ENCODE results near the gene PPP4R2.
"Not testable (repeated sequence)": the region's sequence is repeated elsewhere in the genome, so short reads cannot be mapped to it uniquely, and the experiment has no call there.

Gene PPP4R2

DNA sequence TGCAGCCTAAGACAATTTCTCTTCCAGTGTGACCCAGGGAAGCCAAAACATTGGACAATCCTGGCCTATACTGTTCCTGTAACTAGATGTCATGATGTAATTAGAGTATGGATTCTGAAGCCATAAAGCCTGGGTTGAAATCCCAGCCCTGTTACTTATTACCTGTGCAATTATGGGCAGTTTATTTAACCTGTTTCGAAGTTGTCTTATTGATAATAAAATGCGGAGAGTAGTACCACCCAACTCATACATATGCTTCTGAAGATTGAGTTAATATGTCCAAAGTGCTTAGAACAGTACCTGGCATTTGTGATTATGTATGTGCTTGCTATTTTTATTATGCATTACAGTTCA, 30.1 kb downstream of the PPP4R2 start:
- no peak for DNase-seq

DNA sequence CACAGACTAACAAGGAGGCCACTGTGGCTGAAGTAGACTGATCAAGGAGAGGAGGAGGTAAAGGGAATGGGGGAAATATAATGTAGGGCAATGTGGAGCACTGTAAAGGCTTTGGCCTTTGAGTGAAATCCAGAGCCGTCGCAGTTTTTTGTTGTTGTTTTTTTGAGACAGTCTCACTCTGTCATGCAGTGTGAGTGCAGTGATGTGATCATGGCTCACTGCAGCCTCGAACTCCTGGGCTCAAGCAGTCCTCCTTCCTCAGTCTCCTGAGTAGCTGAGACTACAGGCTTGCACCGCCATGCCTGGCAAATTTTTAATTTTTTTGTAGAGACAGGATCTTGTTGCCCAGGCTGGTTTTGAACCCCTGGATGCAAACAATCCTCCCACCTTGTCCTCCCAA, 32.2 kb downstream of the PPP4R2 start:
- DNase-seq: no peak

- DNase-seq: peak; percentile 20
Measured at GRCh38 chr3:73029321-73029796, 32.7 kb downstream of the PPP4R2 start.

GRCh38 chr3:73030073-73030597, 33.5 kb downstream of the PPP4R2 start:
- no peak for DNase-seq

DNA sequence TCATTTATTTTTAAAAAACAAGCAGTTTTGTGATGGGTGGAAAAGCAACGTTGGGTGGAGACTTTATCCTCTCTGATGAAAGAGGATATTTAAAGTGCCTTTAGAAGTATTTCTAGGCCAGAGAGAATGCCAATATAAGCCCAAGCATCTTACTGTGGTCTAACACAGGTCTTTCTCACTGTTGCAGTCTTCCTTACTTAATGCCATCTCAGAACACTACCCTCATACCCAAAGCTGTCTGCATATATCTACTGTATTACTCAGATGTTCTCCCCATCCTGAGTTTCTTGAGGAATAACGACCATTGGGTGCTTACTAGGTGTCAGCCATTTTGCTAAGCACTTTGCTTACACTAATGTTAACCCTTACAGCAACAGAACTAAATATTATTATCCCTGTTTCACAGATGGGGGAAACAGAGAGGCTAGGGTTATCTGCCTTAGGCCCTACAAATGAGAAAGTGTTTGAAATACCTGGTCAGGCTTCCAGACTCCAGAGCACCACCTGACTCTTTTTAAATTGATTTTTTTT, 35.0 kb downstream of the PPP4R2 start:
- DNase-seq: no peak

GRCh38 chr3:73036694-73037591, 40.3 kb downstream of the PPP4R2 start:
- no peak for DNase-seq

- DNase-seq: no peak
Measured at GRCh38 chr3:73041537-73041936, 44.9 kb downstream of the PPP4R2 start.

GRCh38 chr3:73043414-73043813, 46.8 kb downstream of the PPP4R2 start:
- DNase-seq: no peak

- peak; percentile 5 for DNase-seq
Measured at GRCh38 chr3:73045391-73045790, 48.8 kb downstream of the PPP4R2 start.

DNA sequence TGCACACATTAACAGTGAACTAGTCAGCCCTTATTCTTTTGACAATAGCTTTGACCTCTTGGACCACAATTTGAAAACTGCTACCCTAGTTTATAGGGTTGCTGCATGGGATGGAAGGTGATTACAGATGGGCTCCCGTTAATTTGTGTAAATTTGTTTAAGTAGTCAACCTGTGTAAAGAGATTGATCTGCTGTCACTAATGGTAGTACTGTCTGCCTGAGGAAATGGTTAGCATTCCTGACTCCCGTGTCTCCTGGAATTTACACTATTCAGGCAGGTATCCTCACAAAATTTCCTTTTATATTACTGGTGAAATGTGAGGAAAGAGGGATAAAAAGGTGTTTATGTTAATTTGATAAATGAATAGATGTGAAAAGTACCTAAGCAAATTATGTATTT, 49.6 kb downstream of the PPP4R2 start:
- no peak for DNase-seq

DNA sequence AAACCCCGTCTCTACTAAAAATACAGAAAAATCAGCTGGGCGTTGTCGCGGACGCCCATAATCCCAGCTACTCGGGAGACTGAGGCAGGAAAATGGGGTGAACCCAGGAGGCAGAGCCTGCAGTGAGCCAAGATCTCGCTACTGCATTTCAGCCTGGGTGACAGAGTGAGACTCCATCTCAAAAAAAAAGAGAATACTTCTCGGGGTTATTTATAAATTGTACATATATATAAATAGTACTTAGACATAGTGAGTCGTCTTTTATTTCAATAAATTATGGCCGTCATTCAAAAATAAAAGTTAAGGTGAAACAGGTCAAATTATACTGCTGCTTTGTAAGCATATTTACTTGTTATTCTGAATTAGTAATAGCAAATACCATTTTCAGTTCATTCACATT, 52.7 kb downstream of the PPP4R2 start:
- no peak for DNase-seq

DNA sequence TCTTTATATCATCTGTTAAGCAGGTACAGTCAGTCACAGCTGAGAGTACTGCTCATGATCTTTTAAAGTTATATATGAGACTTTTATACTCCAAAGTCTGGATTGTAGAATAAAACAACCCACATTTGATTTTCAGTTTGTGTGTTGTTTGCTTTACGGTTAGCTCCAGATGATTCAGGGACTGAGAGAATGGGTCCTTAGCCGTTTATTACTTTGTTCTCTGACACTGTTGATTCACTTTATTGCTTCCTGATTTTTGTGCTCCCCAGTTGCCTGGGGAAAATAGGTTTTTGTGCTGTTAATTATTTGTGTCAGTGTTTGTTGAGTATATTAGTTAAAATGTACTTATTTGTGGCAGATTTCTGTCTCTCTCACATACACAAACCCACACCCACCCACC, 56.2 kb downstream of the PPP4R2 start:
- DNase-seq: no peak

- no peak for DNase-seq
Measured at GRCh38 chr3:73055583-73055982, 59.0 kb downstream of the PPP4R2 start.

DNA sequence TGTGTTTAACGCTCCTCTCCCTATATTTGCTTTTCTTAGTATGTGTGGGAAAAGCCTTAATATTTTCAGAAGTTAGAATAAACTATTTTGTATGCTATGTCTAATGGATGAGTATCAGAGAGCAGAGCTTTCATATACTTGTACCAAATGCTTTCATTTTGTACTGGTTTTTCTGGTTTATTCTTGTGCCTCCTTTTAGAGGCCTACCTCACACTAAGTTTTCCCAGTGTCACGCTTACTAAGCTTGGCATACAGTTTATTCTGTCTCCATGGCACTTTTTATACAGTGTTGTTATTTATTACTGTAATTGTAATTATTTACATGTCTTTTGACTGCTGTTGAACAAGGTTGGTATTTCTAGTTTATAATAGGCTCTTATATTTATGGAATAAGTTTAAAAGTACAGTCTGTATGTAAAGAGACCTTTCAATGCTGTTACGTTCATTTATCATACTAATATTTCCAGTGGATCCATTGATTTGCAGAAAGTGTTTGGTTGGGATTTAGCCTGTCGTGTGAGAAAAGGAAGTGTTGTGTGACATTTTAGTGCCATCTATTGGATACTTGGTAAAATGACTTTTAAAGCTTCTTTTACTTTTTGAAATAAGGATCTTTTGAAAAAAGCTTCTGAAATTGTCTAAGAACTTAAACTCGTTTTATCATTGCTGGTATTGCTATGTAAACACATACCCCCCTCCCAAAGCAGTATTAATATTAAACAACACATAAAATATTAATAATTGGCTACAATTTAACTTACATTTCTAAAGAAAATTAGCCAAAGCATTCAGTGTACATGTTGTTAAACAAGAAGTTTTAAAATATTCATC, 59.6 kb downstream of the PPP4R2 start:
- DNase-seq: peak; percentile 50

- DNase-seq: no peak
Measured at GRCh38 chr3:73056845-73057150, 60.2 kb downstream of the PPP4R2 start.

- no peak for DNase-seq
Measured at GRCh38 chr3:73060302-73060723, 63.7 kb downstream of the PPP4R2 start.

GRCh38 chr3:73061416-73061815, 64.8 kb downstream of the PPP4R2 start, which contains the start of gene EBLN2:
TSS of gene EBLN2 (plus strand) at chr3:73061659. CDS start at chr3:73062082, 423 bp downstream.
- no peak for DNase-seq

- not testable (repeated sequence) for DNase-seq
Measured at GRCh38 chr3:73066243-73066642, 69.6 kb downstream of the PPP4R2 start.

DNA sequence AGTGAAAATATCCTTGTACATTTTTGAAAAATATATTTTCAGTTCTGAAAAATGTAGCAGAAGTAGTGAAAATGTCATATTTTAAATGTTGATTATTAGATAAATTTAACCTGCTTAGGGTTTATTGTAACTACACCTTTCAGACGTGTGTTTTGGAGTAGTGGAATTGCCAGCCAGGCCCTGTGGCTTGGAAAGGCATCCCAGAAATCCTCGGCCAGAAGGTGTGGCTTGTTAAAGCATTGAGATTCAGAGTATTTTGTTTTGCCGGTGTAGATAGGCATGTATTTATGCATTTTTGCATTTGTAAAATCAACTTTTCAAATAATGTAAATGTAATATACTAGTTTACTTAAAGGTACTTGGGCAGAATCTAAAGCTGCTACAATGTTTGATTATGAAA, 71.8 kb downstream of the PPP4R2 start:
- no peak for DNase-seq

GRCh38 chr3:73069187-73069586, 72.6 kb downstream of the PPP4R2 start:
- no peak for DNase-seq

DNA sequence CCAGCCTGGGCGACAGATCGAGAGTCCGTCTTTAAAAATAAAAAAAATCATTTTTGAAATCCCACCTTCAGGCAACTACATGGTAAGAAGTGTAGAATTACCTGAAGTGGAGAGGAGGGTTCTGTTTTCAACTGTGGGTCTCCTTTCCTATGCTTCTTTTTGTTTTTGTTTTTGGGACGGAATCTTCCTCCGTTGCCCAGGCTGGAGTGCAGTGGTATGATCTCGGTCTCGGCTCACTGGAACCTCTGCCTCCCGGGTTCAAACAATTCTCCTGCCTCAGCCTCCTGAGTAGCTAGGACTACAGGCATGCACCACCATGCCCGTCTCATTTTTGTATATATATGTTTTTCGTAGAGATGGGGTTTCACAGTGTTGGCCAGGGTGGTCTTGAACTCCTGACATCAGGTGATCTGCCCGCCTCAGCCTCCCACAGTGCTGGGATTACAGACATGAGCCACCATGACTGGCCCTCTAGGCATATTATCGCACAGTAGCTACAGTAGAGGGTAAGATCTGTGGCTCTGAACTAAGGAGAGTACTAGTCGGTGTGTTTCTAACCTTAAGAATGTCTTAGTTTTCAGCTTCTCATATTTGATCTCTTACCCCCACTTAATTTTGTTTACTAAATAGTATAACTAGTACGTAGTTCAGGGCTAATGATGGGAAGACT, 73.3 kb downstream of the PPP4R2 start:
- no peak for DNase-seq

DNA sequence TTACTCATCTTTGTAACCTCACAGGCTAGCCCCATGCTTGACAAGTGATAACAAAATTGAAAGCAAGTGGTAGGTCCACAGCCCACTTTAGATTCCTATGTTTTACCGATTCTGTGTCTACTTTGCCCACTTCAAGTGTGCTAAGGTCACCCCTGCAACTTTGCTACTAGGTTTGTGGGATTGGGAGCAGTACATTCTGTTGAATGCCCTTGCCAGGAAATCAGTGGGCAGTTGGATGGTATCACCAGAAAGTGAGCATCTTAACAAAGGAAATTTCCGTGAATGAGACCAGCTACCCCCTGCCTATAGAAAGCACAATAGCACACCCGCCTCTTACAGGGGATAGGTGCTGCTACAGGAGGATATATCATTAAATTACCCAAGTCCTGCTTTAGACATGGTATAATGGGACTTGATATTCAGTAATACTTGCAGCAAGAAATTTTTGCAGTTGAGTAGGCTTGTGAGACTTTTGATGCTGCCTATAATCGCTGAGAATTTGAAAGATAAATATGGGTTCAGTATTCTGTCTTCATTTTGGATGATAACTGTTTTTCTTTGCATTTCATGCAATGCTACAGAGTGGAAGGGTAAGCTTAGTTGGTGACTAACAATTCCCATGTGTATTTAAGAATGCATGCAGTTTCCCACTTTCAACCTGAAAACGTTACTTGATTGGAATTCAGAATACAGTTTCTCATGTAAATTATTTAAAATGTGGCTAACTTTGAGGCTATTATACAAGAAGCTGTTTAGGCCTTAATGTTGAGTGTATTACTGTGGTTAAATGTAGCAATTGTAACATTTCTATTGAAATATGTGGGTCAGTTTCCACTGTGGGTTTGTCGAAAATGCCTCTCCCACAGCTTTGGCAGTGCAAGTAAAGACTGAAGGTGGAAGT, 74.3 kb downstream of the PPP4R2 start:
- DNase-seq: no peak

Measured in suppressor macrophage treated with lipopolysaccharide for 4 hours (primary cell).